IPS DF 6.9 (cell line): ENCODE data around the gene TFIP11.

Experiments used
- DNase-seq: peaks from one replicate; pipeline ENCODE4 v3.0.0-alpha.2; 2013; ENCODE audit warnings: low read depth, low spot score
- H3K27ac ChIP-seq: one replicate; pipeline ENCODE4 v1.5.1; 2013; ENCODE audit warnings: low read length, control low read depth
- H3K27me3 ChIP-seq: 2 replicates; pipeline ENCODE4 v1.6.1; 2013; ENCODE audit warnings: mild to moderate bottlenecking, low read length; ENCODE audit not compliant: control insufficient read depth, insufficient read depth
- H3K36me3 ChIP-seq: 2 replicates; pipeline ENCODE4 v1.6.1; 2013; ENCODE audit warnings: low read length; ENCODE audit not compliant: control insufficient read depth, insufficient read depth
- H3K4me1 ChIP-seq: 2 replicates; pipeline ENCODE4 v1.6.1; 2013; ENCODE audit warnings: low read length; ENCODE audit not compliant: control insufficient read depth, insufficient read depth
- H3K4me3 ChIP-seq: 2 replicates; pipeline ENCODE4 v1.5.1; 2013; ENCODE audit warnings: mild to moderate bottlenecking, low read length
- H3K9me3 ChIP-seq: 2 replicates; pipeline ENCODE4 v1.6.1; 2013; ENCODE audit warnings: low read length, inconsistent platforms; ENCODE audit not compliant: control insufficient read depth, insufficient read depth
- WGBS: extraction: QIAGEN DNeasy Blood & Tissue Kit; methylation state at CpG from one replicate; pipeline ENCODE4 v1.1.7; 2013; ENCODE audit warnings: mixed read lengths, missing lambda C conversion rate; ENCODE audit not compliant: insufficient read length, insufficient coverage; 5-methylcytosine and 5-hydroxymethylcytosine counted together

Gene TFIP11

GRCh38 chr22:26450453-26451185 lies 61.7 kb downstream of the TFIP11 start:
- no CpG with 5 or more reads among the region's 9 CpGs for WGBS
- H3K4me3 ChIP-seq: no peak overlapping the region; the same call in 1 of the 2 replicates
- no peaks in the 10 kb centered on the region for H3K9me3 ChIP-seq
- no peak overlapping the region for H3K27ac ChIP-seq
- no peaks in the 10 kb centered on the region for H3K4me1 ChIP-seq
- peaks cover 10% of the 10 kb centered on the region for H3K36me3 ChIP-seq
- DNase-seq: no peak
- no peaks in the 10 kb centered on the region for H3K27me3 ChIP-seq

DNA sequence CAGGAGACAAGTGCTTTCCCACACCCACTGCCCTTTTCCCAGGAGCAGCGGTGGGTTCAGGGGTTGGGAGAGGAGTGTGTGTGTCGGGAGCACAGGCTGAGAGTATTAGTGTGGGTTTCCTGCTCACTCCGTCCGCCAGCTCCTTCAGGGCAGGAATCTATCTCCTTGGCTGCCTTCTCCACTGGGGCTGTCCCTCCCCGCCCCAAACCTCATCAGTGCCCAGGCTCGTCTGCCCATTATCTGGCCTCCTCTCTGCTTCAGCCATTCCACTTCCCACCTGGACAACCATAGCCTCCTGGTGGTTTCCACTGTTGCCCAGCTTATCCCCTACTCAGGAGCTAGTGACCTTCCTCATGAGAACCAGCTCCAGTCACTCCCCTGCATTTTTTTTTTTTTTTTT lies 63.3 kb downstream of the TFIP11 start:
- H3K27me3 ChIP-seq: no peaks in the 10 kb centered on the region
- DNase-seq: no peak
- no peak overlapping the region for H3K27ac ChIP-seq
- H3K4me3 ChIP-seq: no peak overlapping the region
- peaks cover 10% of the 10 kb centered on the region for H3K36me3 ChIP-seq
- no peaks in the 10 kb centered on the region for H3K9me3 ChIP-seq
- WGBS: no CpG with 5 or more reads among the region's 6 CpGs
- no peaks in the 10 kb centered on the region for H3K4me1 ChIP-seq

DNA sequence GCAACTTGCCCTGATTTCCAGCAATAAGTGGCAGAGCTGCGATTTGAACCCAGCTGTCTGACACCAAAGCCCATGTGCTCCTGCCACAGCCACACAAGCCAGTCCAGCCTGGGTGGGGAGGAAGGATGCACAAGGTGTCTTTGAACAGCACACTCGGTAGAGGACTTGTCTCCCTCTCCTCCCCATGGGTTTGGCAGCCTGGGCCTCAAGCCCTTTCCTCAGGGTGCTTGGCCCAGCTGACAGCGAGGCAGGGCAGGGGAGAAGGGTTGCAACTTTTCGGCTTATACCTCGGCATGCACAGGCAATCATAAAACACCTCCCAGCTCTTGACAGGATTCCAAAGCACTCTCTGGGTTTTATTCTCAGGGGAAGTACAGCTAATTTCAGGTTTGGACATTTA lies 63.9 kb downstream of the TFIP11 start:
- DNase-seq: no peak
- Histone ChIP-seq H3K36me3 (peaks cover 8% of the 10 kb centered on the region), H3K4me3 (no peak overlapping the region), H3K27ac (no peak overlapping the region), H3K27me3 (no peaks in the 10 kb centered on the region), H3K9me3 (no peaks in the 10 kb centered on the region), H3K4me1 (no peaks in the 10 kb centered on the region)
- no CpG with 5 or more reads among the region's 5 CpGs for WGBS

GRCh38 chr22:26447584-26448329 lies 64.5 kb downstream of the TFIP11 start:
- no peaks in the 10 kb centered on the region for H3K4me1 ChIP-seq
- H3K4me3 ChIP-seq: no peak overlapping the region
- peaks cover 8% of the 10 kb centered on the region for H3K36me3 ChIP-seq
- no peaks in the 10 kb centered on the region for H3K9me3 ChIP-seq
- no peaks in the 10 kb centered on the region for H3K27me3 ChIP-seq
- DNase-seq: no peak
- H3K27ac ChIP-seq: no peak overlapping the region
- no CpG with 5 or more reads among the region's 15 CpGs for WGBS

DNA sequence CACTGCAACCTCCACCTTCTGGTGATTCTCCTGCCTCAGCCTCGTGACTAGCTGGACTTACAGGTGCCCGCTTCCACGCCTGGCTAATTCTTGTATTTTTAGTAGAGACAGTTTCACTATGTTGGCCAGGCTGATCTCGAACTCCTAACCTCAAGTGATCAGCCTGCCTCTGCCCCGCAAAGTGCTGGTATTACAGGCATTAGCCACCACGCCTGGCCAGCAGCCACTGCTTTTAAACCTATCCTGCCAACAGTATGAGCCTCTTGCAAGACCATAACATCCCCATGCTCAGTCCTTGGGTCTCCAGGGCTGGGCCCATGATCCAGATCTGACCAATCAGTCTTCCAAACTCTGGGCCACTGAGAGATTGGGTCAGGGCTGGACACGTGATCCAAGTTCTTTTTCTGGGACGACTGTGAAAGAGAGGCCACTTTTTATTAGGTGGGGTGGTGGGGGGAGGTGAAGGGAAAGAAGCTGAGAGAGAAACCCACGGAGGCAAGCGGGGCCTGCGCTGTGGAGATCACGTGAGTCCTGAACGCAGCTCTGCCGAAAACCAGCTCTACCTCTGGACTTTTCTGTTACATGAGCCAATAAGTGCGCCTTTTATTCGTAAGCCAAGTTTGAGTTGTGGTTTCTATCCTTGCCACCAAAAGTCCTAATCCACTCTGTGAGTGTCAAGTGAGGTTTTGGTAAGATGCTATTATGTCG lies 65.3 kb downstream of the TFIP11 start:
- Histone ChIP-seq H3K36me3 (peaks cover 2% of the 10 kb centered on the region; the same call in 1 of the 2 replicates), H3K9me3 (no peaks in the 10 kb centered on the region), H3K4me1 (no peaks in the 10 kb centered on the region; the same call in 1 of the 2 replicates), H3K4me3 (no peak overlapping the region), H3K27ac (no peak overlapping the region), H3K27me3 (no peaks in the 10 kb centered on the region)
- no CpG with 5 or more reads among the region's 17 CpGs for WGBS
- no peak for DNase-seq

GRCh38 chr22:26445577-26446275 lies 66.5 kb downstream of the TFIP11 start:
- H3K4me3 ChIP-seq: no peak overlapping the region
- no peak overlapping the region for H3K27ac ChIP-seq
- whole genome bisulfite sequencing: no CpG with 5 or more reads among the region's 15 CpGs
- H3K4me1 ChIP-seq: no peaks in the 10 kb centered on the region; the same call in 1 of the 2 replicates
- H3K36me3 ChIP-seq: no peaks in the 10 kb centered on the region; the same call in 1 of the 2 replicates
- H3K9me3 ChIP-seq: no peaks in the 10 kb centered on the region
- DNase-seq: no peak
- H3K27me3 ChIP-seq: no peaks in the 10 kb centered on the region

- no CpG with 5 or more reads among the region's 8 CpGs for WGBS
- no peak for DNase-seq
- no peak overlapping the region for H3K4me3 ChIP-seq
- H3K36me3 ChIP-seq: no peaks in the 10 kb centered on the region
- no peaks in the 10 kb centered on the region for H3K27me3 ChIP-seq
- no peak overlapping the region for H3K27ac ChIP-seq
- no peaks in the 10 kb centered on the region; the same call in 1 of the 2 replicates for H3K4me1 ChIP-seq
- H3K9me3 ChIP-seq: no peaks in the 10 kb centered on the region
Observed at GRCh38 chr22:26444777-26445176, 67.5 kb downstream of the TFIP11 start.

DNA sequence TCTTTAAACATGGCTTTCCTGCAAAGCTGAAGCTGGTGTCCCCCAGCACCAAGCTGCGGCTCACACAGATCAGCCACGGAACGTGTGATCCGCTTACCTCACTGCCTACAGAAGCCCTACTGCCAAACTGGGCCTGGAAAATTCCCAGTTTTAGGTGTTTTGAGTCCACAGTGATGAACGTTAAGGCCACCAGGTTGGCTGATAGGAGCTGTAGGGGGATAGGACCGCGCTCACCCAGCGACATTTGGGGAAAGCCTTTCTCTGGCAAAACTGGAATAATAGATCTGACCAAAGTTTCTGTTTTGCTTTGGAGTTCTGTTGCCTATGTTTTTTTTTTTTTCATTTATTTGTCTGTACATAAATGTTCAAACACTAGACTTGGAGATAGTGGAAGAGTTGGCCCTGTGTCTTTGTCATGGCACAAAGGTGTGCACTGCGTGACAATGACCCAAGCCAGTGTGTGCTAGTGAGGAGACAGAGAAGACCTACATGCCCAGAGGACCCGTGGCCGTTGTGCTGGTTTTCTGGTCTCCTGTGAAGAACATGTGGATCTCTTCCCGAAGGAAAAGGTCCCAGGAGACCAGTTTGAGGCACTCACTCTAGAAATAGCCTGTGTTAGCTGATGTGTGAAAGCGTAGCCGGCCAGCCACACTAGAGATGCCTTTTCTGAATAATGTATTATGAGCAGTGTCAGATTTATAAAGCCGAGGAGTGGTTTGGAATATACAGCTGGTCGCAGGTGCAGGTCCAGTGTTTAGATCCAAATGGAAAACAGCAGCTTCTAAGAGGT lies 68.2 kb downstream of the TFIP11 start:
- H3K27me3 ChIP-seq: no peaks in the 10 kb centered on the region
- no peaks in the 10 kb centered on the region for H3K36me3 ChIP-seq
- no peak for DNase-seq

GRCh38 chr22:26442086-26442756 lies 70.1 kb downstream of the TFIP11 start:
- no peak for DNase-seq
- Histone ChIP-seq H3K27ac (no peak overlapping the region), H3K9me3 (no peaks in the 10 kb centered on the region), H3K4me3 (no peak overlapping the region), H3K4me1 (no peaks in the 10 kb centered on the region; the same call in 1 of the 2 replicates), H3K27me3 (no peaks in the 10 kb centered on the region), H3K36me3 (no peaks in the 10 kb centered on the region)
- no CpG with 5 or more reads among the region's 4 CpGs for WGBS

More for the DNA sequence above, 68.2 kb downstream of the TFIP11 start:
- WGBS: no CpG with 5 or more reads among the region's 16 CpGs
- Histone ChIP-seq H3K4me3 (no peak overlapping the region), H3K27ac (no peak overlapping the region), H3K4me1 (no peaks in the 10 kb centered on the region; the same call in 1 of the 2 replicates), H3K9me3 (no peaks in the 10 kb centered on the region)
